Activated CD8-positive, alpha-beta memory T cell treated with anti-CD3 and anti-CD28 coated beads for 4 hours (primary cell): ENCODE results near the gene TUBGCP2.

Source experiments
- DNase-seq, 2 donors: peaks; one replicate each; pipeline ENCODE4 v3.0.0-alpha.2; 2020; ENCODE audit warnings: low read depth in 2 of 2

Gene TUBGCP2, protein sequence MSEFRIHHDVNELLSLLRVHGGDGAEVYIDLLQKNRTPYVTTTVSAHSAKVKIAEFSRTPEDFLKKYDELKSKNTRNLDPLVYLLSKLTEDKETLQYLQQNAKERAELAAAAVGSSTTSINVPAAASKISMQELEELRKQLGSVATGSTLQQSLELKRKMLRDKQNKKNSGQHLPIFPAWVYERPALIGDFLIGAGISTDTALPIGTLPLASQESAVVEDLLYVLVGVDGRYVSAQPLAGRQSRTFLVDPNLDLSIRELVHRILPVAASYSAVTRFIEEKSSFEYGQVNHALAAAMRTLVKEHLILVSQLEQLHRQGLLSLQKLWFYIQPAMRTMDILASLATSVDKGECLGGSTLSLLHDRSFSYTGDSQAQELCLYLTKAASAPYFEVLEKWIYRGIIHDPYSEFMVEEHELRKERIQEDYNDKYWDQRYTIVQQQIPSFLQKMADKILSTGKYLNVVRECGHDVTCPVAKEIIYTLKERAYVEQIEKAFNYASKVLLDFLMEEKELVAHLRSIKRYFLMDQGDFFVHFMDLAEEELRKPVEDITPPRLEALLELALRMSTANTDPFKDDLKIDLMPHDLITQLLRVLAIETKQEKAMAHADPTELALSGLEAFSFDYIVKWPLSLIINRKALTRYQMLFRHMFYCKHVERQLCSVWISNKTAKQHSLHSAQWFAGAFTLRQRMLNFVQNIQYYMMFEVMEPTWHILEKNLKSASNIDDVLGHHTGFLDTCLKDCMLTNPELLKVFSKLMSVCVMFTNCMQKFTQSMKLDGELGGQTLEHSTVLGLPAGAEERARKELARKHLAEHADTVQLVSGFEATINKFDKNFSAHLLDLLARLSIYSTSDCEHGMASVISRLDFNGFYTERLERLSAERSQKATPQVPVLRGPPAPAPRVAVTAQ

DNA sequence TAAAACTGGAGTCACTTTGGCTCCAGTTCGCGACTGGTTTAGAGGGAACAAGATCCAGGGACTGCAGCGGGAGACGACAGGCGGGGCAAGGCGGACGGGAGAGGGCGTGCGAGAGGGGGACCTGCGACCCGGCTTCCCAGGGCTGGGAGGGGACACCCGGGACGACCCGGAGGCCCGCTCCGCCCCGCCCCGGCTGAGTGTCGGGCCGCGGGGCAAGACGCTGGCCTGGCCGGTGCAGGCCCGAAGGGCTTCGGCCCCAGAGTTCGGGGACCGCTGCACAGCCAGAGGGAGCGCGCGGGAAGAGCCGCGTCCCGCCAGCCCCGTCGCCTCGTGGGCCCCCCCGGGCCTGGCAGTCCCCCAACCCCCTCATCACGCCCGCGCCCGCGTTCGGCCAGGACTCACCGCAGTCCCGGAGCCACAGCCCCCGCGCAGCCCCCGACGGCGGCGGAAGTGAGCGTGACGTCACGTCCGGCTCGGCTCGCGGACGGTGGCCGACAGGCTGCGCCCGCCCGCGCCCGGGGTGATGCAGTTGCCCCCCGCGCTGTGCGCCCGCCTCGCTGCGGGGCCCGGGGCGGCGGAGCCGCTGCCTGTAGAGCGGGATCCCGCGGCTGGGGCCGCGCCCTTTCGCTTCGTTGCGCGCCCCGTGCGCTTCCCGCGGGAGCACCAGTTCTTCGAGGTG, at the start of gene TUBGCP2, which contains the start of gene ZNF511:
TSS of gene TUBGCP2 (minus strand) at position 452 of the 679 bp plus-strand sequence. CDS start 5,931 bp downstream, outside the sequence.
TSS of gene ZNF511 (plus strand) at position 494 of the 679 bp plus-strand sequence. CDS start at position 524, 30 bp downstream.
- peak; percentile 81 to 82 for DNase-seq

DNA sequence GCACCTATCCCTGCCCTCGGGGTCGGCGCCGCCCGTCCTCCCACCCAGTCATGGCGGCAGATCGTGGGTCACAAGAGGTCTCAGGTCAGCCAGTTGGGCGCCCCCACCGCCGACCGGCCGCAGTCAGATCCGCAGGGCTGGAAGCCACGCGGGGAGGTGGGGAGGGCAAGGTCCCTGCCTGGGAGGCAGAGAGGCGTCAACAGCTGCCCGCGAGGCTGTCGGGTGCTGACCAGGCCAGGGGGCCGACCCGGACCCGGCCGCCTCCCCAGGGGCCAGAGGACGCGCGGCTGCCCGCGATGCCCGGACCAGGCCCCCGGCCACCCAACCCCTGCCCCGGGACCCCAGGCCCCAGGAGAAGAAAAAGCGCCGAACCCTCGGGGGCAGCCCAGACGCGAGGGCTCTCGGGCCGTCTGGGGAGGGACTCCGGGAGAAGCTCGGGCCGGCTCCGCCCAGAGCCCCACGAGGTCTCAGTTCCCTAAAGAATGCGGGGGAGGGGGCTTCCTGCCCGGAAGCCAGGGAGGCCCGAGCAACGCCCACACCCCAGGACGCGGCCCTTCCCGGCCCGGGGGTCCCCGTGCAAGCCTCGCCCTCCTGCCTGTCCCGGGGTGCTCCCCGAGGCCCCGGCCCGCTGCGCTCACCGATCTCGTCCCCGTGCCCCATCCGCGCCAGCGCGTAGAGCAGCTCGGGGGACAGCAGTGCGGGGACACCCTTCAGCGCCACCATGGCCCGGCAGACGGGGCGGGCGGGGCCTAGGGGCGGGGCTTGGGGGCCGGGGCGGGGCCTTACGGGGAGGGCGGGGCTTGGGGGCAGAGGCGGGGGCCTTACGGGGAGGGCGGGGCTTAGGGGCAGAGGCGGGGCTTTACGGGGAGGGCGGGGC, 48.9 kb upstream of the TUBGCP2 start, which contains the start of gene FUOM:
TSS of gene FUOM (minus strand) at position 735 of the 877 bp plus-strand sequence. CDS start at position 723, 12 bp downstream.
- peak; percentile 30 to 49 for DNase-seq

DNA sequence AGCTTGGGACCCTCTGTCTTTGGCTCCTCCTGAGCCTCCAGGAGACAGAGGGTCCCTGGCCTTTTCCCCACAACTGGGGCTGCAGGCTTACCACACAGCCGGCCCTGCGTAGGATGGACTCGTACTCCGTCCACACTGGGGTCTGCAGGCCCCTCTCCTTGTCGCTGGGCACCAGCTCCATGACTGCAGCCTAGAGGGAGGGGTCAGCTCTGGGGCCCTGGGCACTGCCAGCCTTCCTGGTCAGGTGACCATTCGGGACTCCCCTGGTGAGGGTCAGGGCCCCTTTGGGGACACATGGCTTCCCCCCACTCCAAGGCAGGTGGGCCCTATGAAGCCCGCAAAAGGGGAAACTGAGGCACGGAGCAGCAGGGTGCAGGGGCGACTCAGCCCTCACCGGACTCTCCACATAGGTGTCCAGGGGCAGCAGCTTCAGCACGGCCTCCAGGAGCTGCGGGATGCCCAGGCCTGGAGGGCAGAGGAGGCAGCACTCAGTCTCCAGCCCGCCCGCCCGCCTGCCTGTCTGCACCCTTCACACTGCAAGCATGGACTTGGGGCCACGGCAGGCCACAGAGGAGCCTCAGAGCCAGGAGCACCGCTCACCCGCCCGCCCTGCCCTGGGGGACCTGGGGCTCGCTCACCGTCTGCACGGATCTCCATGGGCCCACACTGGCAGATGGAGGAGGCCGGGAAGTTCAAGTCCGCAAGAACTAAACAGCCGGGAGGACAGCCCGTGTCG, 48.0 kb upstream of the TUBGCP2 start:
- no peak for DNase-seq

DNA sequence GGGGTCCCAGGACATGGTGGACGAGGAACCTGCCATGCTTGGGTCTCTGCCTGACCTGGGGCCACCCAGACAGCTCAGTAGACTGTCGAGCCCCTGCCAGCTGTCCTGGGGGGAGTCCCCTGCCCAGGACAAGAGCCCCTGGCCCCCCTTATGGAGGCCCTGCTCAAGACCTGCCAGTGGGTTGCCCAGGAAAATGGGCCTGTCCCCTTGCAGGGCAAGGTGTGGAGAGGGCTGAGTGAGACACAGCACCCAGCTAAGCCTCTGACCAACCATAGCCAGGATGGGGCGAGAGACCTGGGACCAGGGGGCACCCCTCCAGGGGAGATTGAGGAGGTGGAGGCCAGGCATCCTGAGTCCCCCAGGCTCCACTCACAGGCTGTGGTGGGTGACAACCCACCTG, 47.3 kb upstream of the TUBGCP2 start:
- no peak for DNase-seq

DNA sequence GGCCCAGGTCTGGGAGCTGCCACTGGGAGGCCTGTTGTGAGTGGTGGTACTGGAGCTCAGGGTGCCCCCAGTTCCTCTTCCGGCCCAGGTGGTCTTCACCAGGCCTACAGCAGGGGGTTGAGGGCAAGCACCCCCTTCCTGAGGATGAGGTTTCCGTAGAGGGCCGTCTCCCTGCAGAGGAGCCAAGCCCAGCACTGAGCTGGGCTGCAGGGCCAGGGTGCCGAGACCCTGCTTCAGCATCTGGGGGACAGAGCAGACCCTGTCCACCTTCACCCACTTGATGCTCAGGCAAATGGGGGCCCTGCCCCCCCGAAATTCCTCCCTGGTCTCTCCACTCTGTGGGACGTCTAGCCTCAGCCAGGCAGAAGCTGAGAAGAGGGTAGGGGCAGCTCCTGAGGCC, 46.6 kb upstream of the TUBGCP2 start:
- DNase-seq, result no peak

DNA sequence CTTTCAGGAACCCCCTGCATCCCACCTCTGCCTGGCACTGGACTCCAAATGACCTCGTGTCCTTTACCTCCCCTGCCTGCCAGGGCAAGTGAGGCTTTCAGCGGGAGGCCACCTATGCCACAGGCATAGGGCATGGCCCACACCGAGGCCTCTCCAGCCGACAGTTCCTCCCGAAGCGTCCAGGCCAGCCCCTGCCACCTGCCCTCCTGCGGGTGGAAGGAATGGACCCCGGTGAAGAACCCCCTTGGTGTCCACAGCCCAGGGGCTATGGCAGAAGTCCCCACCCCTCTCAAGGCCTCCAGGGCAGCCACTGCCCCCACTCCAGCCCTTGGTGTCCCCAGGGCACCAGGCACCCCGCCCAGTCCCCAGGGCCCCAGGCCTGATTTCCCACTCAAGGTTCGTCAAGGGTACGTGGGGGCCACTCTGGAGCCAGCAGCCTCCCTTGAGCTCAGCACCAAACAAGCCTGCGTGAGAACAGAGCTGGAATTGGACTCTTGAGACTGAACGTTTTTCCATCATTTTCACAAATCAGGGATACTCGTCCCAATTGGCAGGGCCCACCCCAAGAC, 46.1 kb upstream of the TUBGCP2 start:
- no peak for DNase-seq

DNA sequence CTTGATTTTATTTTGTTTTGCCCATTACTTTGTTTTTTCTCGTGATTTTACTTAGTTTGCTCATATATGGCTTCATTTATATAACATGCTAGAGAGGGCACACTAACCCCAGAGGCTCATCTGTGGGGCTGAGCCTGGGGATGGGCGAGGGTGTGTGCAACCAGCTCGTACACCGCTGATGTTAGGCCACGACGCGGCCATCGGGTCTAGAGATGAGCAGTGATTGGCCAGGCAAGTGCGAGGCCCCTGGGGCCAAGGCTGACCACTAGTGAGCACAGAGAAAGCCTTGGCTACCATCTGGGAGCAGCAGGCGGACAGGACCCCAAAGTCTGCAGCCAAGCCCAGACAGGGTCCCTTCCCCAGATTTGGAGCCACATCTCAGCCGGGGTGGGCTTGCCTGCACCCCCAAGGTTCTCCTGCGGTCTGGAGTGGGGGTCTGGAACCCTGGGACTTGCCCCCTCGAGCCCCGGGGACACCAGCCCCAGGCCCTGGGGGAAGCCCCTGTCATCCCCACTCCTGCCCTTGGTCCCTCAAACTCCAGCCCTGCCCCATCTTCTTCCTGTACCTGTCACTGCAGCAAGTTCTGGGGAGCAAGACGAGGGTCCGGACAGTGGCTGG, 45.4 kb upstream of the TUBGCP2 start:
- DNase-seq, result no peak

DNA sequence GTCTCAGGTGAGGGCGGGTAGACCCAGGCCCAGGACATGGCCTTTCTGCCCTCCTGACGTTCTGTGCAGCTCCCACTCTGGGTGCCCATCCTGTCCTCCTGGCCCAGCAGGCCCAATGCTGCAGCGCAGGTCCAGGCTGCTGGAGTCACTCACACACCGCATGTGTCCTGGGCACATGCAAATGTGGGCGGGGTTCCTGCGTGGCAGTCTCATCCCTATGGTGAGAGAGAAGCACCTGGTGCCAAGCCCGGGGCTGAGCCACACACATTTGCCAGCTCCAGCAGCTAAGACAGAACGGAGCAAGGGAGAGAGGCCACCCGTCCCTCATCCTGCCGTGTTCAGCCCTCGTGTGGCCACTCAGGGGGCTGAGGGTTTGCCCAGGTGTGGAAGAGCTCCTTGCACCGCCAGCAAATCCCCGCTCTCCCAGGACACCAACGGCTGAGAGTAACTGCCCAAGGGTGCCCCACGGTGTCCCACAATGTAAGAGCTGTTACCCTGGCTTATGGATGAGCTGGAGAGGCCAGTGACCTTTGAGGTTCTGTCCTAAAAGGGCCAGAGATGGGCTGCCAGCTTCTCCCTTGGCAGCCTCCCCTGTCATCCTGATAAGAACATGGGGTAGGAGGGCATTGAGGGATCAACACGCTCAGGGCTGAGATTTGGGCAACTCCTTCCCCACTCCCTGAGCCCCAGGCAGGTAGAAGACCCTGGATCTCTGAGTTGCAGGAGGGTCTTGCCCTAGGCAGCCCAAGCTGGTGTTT, 44.7 kb upstream of the TUBGCP2 start:
- no peak for DNase-seq

DNA sequence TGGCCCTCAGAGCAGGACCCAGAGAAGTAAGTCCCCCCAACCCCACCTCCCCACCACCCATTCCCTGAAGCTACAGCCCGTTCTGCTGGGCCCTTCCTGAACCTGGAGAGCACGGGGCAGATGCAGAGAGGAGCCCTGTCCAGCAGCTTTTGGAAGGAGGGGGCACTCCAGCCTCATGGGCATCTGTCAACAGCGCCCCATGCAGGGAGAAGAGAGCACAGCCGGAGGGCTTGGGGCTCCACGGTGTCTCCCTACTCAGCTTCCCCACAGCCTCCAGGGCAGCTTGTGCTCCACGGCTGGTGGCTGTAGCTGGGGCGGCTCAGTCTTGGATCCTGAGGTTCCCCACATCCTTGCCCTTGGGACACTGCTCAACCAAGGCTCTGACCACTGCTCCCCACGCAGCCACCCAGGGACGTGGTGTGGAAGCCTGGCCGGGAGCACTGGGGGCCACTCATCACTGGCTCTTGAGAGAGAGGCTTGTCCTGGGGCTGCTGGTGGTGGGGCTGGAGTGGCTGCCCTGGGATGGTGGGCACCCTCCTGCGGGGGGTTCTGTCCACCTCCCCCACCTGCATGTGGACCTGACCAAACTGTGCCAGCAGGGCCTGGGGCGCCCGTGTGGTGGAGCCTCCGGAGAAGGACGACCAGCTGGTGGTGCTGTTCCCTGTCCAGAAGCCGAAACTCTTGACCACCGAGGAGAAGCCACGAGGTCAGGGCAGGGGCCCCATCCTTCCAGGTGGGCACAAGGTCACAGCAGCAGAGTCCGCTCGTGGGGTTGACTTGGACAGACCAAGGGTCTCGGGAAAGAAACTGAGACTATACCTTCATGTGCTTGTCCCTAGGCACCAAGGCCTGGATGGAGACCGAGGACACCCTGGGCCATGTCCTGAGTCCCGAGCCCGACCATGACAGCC, 43.0 kb upstream of the TUBGCP2 start:
- no peak for DNase-seq

DNA sequence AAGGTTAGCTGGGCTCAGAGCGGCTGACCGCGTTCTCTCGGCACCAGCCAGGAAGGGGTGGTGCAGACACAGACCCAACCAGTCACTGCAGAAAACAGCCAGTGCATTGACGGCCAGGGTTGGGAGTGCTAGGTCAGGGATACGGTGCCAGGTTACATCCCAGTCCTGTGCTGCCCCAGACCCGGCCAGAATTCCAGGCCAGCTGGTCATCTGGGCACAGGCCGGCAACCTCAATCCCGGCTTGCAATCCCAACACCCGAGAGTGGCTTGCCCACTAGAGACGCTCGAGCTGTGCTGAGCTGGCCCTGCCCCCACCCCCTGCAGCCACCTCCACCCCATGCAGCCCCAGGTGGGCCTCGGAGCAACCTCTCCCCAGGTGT, 42.3 kb upstream of the TUBGCP2 start:
- no peak for DNase-seq

DNA sequence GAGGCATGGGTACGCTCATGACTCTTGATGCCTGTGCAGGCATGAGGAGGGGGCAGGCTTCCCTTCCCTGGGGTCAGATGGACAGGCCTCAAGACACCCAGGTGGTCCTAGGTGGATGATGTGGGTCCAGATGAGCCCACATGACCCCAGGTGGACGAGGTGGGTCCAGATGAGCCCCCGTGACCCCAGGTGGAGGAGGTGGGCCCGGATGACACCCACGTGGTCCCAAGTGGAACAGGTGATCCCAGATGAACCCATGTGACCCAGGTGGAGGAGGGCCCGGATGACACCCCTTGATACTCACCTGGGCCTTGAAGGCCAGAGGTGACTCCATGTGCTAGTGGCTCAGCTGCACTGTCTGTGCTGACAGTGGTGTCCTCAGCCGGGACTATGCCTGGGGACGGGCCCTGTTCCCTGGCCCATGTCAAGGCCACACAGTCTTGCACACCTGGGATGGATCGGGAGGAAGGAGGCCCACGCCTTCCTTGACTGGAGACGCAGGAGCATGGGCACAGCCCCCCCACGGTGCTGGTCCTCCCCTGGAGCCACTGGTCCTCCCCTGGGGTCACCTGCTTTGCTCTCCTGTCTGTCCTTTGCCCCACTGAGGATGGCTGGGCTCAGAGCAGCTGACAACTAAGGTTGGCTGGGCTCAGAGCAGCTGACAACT, 41.7 kb upstream of the TUBGCP2 start:
- no peak for DNase-seq

DNA sequence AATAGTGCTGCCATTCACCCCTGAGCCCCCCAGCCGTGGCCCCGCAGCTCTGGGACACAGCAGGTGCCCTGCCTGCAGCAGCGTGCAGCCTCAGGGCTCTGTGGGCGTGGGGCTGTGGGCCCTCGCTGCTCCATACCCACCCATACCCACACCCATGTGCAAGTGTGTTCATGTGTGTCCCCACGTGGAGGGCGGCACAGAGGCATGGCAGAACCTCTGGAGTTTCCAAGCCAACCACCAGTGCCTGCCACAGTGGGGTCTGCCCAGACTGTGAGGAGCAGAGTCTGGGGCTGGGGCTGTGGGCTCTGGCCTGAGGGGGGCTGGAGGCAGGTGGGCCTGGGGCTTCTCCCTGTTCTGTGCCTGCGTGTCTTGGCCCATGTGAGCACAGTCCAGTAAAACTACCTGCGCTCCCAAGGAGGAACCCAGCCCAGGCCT, 40.9 kb upstream of the TUBGCP2 start:
- DNase-seq, result no peak

DNA sequence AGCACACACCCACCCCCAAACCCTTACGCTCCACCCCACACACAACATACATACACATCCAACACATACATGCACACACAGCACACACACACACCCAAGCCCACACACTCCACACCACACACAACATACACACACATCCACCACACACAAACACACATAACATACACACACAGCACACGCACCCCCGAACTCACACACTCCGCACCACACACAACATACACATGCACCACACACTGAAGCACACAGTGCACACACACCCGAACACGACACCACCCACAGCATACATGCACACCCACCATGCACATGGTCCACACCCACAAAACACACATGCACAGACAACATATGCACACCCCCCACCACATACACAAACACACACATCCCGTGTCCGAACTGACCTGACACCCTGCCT, 40.5 kb upstream of the TUBGCP2 start:
- DNase-seq, result no peak

DNA sequence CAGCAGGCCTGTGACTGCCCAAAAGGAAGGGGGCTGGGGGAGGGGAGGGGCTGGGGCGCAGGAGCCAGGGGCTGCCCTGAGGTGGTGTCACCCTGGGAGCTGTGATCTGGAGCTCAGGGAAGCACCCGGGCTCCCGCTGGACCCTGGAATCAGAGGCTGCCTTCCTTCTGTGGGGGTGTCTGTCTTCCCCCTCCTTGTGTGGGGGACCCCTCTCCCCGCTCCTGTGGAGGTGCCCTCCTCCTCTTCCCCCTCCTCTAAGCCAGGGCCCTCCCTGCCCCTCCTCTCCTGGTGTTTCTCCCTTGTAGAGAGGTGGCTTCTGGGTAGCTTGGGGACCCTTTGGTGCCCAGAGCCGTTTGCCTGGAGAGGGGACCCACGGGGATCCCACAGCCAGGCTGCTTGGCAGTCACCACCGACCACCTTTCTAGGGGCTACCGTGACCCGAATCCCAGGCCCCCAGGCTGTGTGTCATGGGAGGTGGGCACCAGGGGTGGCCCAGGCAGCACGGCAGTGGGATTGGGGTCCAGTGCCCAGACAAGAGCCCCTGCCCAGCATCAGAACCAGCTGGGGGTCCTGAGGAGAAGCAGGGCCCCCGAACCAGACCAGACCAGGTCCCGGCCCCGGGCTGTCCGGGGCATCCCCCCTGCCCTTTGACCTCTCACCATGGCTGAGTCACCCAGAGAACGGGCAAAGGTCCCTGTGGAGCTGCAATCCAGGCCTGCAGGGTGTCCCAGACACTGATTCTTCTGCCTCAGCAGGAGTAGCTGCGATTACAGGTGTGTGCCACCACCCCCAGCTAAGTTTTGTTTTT, 39.2 kb upstream of the TUBGCP2 start:
- no peak for DNase-seq

DNA sequence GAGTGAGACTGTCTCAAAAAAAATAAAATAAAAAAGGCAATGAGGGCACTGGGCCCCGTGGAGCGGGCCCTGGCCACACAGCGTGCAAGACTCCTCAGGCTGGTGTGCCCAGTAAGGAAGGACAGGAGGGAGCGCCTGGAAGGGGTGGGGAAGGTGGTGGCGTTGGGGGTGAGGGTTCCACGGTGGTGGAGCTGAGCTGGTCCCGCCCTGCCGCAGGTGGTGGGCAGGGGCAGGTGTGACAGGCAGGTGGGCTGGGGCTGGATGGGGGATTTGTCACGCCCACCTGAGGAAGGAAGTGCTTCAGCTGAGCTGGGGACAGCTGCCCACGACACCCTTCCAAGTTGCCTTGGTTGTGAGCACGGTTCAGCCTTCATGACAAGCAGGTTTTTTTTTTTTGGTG, 37.7 kb upstream of the TUBGCP2 start:
- no peak for DNase-seq

DNA sequence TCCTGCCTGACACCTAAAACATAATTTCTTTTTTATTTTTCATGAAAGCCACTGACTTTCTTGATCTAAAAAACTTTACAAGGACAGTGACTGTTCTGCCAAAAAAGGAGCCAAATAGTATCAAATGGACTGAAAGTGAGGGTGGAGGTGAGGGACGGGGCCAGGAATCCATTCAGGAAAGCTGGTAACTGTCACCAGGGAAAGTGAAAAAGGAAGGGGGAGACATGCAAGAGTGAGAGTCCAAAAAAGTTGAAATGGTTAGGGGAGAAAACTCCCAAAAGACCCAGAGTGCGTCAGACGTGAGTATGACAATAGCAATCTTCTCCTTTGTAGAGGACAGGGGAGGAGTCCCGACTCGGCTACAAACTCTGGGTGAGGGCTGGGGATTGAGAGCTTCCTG, 35.6 kb upstream of the TUBGCP2 start:
- no peak for DNase-seq
